A549 treated with ZK216348 at 1 μM for 4 hours (cell line): ENCODE results near the gene PCDHGA12. TPM values are rescaled to one million over a fixed set of nuclear protein-coding genes. Genes with fewer than 3 reads are reported as not detected.

ENCODE experiments used
- total RNA-seq: library from RNA; stranded (reverse); fragments of 200-300 nt; extraction: Qiagen RNA extraction; gene quantifications from 5 replicates; pipeline ENCODE4 v1.2.3, GENCODE V29; 2022; ENCODE audit warnings: low read depth

The PCDHGA12 gene
- total RNA-seq: not detected in 5 replicates

GRCh38 chr5:141430332-141431113 lies at the start of gene PCDHGA12:
Gene PCDHGA12 (plus strand): TSS chr5:141430507. CDS start chr5:141430760, 253 bp downstream.

GRCh38 chr5:141382469-141383294 lies 47.6 kb upstream of the PCDHGA12 start, which contains the start of gene PCDHGA7:
Gene PCDHGA7 (plus strand): TSS chr5:141382742. CDS start chr5:141382900, 158 bp downstream.

GRCh38 chr5:141387557-141388311 lies 42.6 kb upstream of the PCDHGA12 start, which contains the start of gene PCDHGB4:
Gene PCDHGB4 (plus strand): TSS chr5:141387698. CDS start chr5:141387885, 187 bp downstream.

GRCh38 chr5:141392429-141393198 lies 37.7 kb upstream of the PCDHGA12 start, which contains the start of gene PCDHGA8:
Gene PCDHGA8 (plus strand): TSS chr5:141392633. CDS start chr5:141392814, 181 bp downstream.

GRCh38 chr5:141397756-141398551 lies 32.4 kb upstream of the PCDHGA12 start, which contains the start of gene PCDHGB5:
Gene PCDHGB5 (plus strand): TSS chr5:141397947. CDS start chr5:141398128, 181 bp downstream.

DNA sequence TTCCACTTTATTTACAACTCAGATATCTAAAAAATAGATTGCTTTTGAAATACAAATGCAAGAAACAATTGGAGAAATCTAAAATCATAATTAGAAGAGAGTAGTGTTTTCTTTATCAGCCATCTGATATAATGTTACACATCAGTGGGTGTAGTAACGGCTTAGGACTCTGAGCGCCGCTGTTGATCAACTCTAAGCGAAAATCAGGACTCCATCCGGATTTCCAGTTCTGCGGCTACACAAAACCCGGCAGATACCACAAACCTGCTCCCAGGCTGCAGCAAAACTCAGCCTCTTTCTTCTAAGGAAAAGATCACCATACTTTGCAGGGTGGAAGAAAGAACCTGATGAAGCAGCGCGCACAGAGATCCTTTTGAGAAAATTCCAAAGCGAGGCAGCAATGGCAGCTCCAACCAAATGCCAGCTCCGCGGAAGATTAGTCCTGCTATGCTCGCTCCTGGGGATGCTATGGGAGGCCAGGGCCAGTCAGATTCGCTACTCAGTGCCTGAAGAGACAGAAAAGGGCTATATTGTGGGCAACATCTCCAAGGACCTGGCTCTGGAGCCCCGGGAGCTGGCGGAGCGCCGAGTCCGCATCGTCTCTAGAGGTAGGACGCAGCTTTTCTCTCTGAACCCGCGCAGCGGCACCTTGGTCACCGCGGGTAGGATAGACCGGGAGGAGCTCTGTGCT lies 27.6 kb upstream of the PCDHGA12 start, which contains the start of gene PCDHGA9:
Gene PCDHGA9 (plus strand): TSS at position 226 of the 691 bp plus-strand sequence. CDS start 175 bp downstream, at position 401.

DNA sequence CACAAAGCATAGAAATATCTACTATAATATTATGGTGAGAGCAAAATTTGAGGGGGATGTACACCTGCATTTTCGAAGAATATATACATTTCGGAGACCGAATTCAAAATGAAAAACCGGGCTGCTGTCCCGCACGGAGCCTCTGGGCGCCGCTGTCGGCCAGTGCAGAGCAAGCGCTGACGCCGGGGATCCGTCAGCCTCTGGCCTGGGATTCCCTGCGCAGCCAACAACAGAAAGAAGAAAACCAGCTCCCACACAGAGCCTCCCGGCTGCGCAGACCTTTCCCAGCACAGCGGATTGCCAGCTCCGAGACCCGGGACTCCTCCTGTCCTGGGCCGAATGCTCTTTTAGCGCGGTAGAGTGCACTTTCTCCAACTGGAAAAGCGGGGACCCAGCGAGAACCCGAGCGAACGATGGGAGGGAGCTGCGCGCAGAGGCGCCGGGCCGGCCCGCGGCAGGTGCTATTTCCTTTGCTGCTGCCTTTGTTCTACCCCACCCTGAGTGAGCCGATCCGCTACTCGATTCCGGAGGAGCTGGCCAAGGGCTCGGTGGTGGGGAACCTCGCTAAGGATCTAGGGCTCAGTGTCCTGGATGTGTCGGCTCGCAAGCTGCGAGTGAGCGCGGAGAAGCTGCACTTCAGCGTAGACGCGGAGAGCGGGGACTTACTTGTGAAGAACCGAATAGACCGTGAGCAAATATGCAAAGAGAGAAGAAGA lies 22.4 kb upstream of the PCDHGA12 start, which contains the start of gene PCDHGB6:
Gene PCDHGB6 (plus strand): TSS at position 232 of the 716 bp plus-strand sequence. CDS start 182 bp downstream, at position 414.

GRCh38 chr5:141412854-141413539 lies 17.3 kb upstream of the PCDHGA12 start, which contains the start of gene PCDHGA10:
Gene PCDHGA10 (plus strand): TSS chr5:141412987. CDS start chr5:141413176, 189 bp downstream.

DNA sequence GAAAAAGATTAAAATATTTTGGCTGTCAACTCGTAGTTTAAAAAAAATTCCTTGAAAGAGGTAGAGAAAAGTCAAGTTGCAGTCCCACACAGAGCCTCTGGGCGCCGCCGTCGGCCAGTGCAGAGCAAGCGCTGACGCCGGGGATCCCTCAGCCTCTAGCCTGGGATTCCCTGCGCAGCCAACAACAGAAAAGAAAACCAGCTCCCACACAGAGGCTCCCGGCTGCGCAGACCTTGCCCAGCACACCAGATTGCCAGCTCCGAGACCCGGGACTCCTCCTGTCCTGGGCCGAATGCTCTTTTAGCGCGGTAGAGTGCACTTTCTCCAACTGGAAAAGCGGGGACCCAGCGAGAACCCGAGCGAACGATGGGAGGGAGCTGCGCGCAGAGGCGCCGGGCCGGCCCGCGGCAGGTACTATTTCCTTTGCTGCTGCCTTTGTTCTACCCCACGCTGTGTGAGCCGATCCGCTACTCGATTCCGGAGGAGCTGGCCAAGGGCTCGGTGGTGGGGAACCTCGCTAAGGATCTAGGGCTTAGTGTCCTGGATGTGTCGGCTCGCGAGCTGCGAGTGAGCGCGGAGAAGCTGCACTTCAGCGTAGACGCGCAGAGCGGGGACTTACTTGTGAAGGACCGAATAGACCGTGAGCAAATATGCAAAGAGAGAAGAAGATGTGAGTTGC lies 12.7 kb upstream of the PCDHGA12 start, which contains the start of gene PCDHGB7:
Gene PCDHGB7 (plus strand): TSS at position 184 of the 679 bp plus-strand sequence. CDS start 183 bp downstream, at position 367.

DNA sequence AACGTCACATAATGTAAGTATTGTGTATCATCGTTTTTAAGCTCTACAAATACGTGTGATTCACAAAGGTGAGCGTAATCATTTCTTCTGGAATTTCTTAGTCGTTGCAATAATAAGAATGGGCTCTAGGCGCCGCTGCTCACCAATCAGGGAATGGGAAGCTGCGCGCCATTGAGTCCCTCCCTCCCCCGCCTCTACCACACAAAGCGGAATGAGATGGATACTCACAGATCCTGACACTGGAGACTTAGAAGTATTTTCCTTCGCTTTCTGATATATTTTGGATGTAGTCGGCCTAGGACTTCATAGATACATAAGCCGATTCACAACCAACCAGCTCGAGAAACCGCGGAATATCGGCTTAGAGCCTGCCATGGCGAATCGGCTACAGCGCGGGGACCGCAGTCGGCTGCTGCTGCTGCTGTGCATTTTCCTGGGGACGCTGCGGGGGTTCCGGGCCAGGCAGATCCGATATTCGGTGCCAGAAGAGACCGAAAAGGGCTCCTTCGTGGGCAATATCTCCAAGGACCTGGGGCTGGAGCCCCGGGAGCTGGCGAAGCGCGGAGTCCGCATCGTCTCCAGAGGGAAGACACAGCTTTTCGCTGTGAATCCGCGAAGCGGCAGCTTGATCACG lies 9.3 kb upstream of the PCDHGA12 start, which contains the start of gene PCDHGA11:
Gene PCDHGA11 (plus strand): TSS at position 197 of the 634 bp plus-strand sequence. CDS start 177 bp downstream, at position 374.

GRCh38 chr5:141475625-141476131 lies 45.4 kb downstream of the PCDHGA12 start, which contains the start of gene PCDHGC3:
Gene PCDHGC3 (plus strand): TSS chr5:141475966. CDS start chr5:141476117, 151 bp downstream.

Other genes starting within 250 kb of the PCDHGA12 start
- gene PCDHB16, start 248.1 kb upstream of the PCDHGA12 start, total RNA-seq: 0.05 to 0.11 TPM (median 0.05 TPM) in 3 of 5 replicates, not detected in the others
- gene PCDHB9, start 243.3 kb upstream of the PCDHGA12 start, total RNA-seq: not detected in 5 replicates
- gene PCDHB10, start 238.2 kb upstream of the PCDHGA12 start, total RNA-seq: not detected in 5 replicates
- 0.05 to 0.20 TPM (median 0.08 TPM) in 4 of 5 replicates, not detected in the other for gene PCDHB11, start 230.9 kb upstream of the PCDHGA12 start, total RNA-seq
- not detected in 5 replicates for gene PCDHB12, start 221.8 kb upstream of the PCDHGA12 start, total RNA-seq
- 0.06 to 0.20 TPM (median 0.08 TPM) in 4 of 5 replicates, not detected in the other for gene PCDHB13, start 216.6 kb upstream of the PCDHGA12 start, total RNA-seq
- gene PCDHB14, start 207.2 kb upstream of the PCDHGA12 start, total RNA-seq: 0.11 to 0.13 TPM in 2 of 5 replicates, not detected in the others
- gene PCDHB15, start 185.1 kb upstream of the PCDHGA12 start, total RNA-seq: 0.09 to 0.14 TPM in 2 of 5 replicates, not detected in the others
- not detected in 5 replicates for gene SLC25A2, start 126.5 kb upstream of the PCDHGA12 start, total RNA-seq
- gene TAF7, start 109.7 kb upstream of the PCDHGA12 start, total RNA-seq: 59.2 to 89.1 TPM (median 72.2 TPM) in 5 replicates
- gene PCDHGA1, start 100.0 kb upstream of the PCDHGA12 start, total RNA-seq: 0.22 to 0.40 TPM (median 0.30 TPM) in 5 replicates
- gene PCDHGA2, start 91.7 kb upstream of the PCDHGA12 start, total RNA-seq: 0.37 to 0.79 TPM (median 0.54 TPM) in 5 replicates
- not detected in 5 replicates for gene PCDHGA3, start 86.7 kb upstream of the PCDHGA12 start, total RNA-seq
- 1.1 to 1.9 TPM (median 1.8 TPM) in 5 replicates for gene PCDHGB1, start 80.4 kb upstream of the PCDHGA12 start, total RNA-seq
- gene PCDHGA4, start 75.5 kb upstream of the PCDHGA12 start, total RNA-seq: 0.11 to 0.23 TPM (median 0.17 TPM) in 5 replicates
- 0.11 to 0.17 TPM (median 0.15 TPM) in 3 of 5 replicates, not detected in the others for gene PCDHGB2, start 70.5 kb upstream of the PCDHGA12 start, total RNA-seq
- gene PCDHGA5, start 66.3 kb upstream of the PCDHGA12 start, total RNA-seq: 0.09 to 0.21 TPM (median 0.18 TPM) in 5 replicates
- 0.12 to 0.29 TPM (median 0.27 TPM) in 5 replicates for gene PCDHGB3, start 60.3 kb upstream of the PCDHGA12 start, total RNA-seq
- 0.05 to 0.29 TPM (median 0.20 TPM) in 5 replicates for gene PCDHGA6, start 56.6 kb upstream of the PCDHGA12 start, total RNA-seq
- gene PCDHGA7, start 47.8 kb upstream of the PCDHGA12 start, total RNA-seq: 0.77 to 1.0 TPM (median 0.98 TPM) in 5 replicates
- gene PCDHGB4, start 42.8 kb upstream of the PCDHGA12 start, total RNA-seq: 0.74 to 1.1 TPM (median 0.90 TPM) in 5 replicates
- 0.02 to 0.06 TPM (median 0.04 TPM) in 3 of 5 replicates, not detected in the others for gene PCDHGA8, start 37.9 kb upstream of the PCDHGA12 start, total RNA-seq
- 1.9 to 2.5 TPM (median 2.1 TPM) in 5 replicates for gene PCDHGB5, start 32.6 kb upstream of the PCDHGA12 start, total RNA-seq
- 0.09 TPM in 1 of 5 replicates, not detected in the others for gene PCDHGA9, start 27.7 kb upstream of the PCDHGA12 start, total RNA-seq
- 0.07 to 0.12 TPM (median 0.08 TPM) in 4 of 5 replicates, not detected in the other for gene PCDHGB6, start 22.5 kb upstream of the PCDHGA12 start, total RNA-seq
- not detected in 5 replicates for gene PCDHGA10, start 17.5 kb upstream of the PCDHGA12 start, total RNA-seq
- gene PCDHGB7, start 12.8 kb upstream of the PCDHGA12 start, total RNA-seq: 0.05 to 0.08 TPM (median 0.06 TPM) in 3 of 5 replicates, not detected in the others
- 0.05 to 0.07 TPM in 2 of 5 replicates, not detected in the others for gene PCDHGA11, start 9.5 kb upstream of the PCDHGA12 start, total RNA-seq
- gene PCDHGC3, start 45.5 kb downstream of the PCDHGA12 start, total RNA-seq: 5.1 to 7.1 TPM (median 6.4 TPM) in 5 replicates
- gene PCDHGC4, start 54.5 kb downstream of the PCDHGA12 start, total RNA-seq: not detected in 5 replicates
- gene PCDHGC5, start 58.6 kb downstream of the PCDHGA12 start, total RNA-seq: not detected in 5 replicates
- 91.5 to 99.5 TPM (median 94.4 TPM) in 5 replicates for gene DIAPH1, start 188.5 kb downstream of the PCDHGA12 start, total RNA-seq
- 46.9 to 50.4 TPM (median 48.8 TPM) in 5 replicates for gene HDAC3, start 206.3 kb downstream of the PCDHGA12 start, total RNA-seq
- 2.2 to 5.2 TPM (median 3.9 TPM) in 5 replicates for gene RELL2, start 206.5 kb downstream of the PCDHGA12 start, total RNA-seq
- gene FCHSD1, start 220.9 kb downstream of the PCDHGA12 start, total RNA-seq: 7.9 to 14.2 TPM (median 9.6 TPM) in 5 replicates